PC-3 (cell line): Measurements from ENCODE around the gene ARHGAP26. TPM values are rescaled to one million over a fixed set of nuclear protein-coding genes. Genes with fewer than 3 reads are reported as not detected.

Experiments
- ATAC-seq: fragments of 200-7000 bp; cut with Tn5 transposase; 2 replicates; pipeline ENCODE4 v1.9.1; 2020; ENCODE audit warnings: mild to moderate bottlenecking, moderate library complexity
- BruUV-seq: library from RNA; stranded (reverse); fragments of 400-500 nt; replicated peaks from 2 replicates; lab custom pipeline; 2021; lab: Mats Ljungman, UMichigan
- CTCF ChIA-PET: fragments of 300-600 bp; sonication (Branson Sonifier 250); formaldehyde crosslinking; loops from one replicate; lab custom pipeline; 2022; ENCODE audit warnings: antibody characterized with exemption; lab: Charles Lee
- POLR2A ChIA-PET: fragments of 300-600 bp; sonication (Branson Sonifier 250); formaldehyde crosslinking; loops from one replicate; lab custom pipeline; 2022; ENCODE audit warnings: antibody characterized with exemption; ENCODE audit not compliant: unreplicated experiment; lab: Charles Lee
- DNase-seq: peaks from one replicate; pipeline ENCODE4 v3.0.0-alpha.2; 2015
- H2AFZ ChIP-seq: fragments of 300-600 bp; sonication (generic); 2 replicates; pipeline ENCODE4 v1.6.0; 2016; ENCODE audit warnings: antibody characterized with exemption, low read length
- H3F3A ChIP-seq: fragments of 300-600 bp; sonication (generic); one replicate; pipeline ENCODE4 v1.6.0; 2017; ENCODE audit warnings: antibody characterized with exemption, low read length, control low read depth, mild to moderate bottlenecking; ENCODE audit not compliant: unreplicated experiment
- H3K27ac ChIP-seq: fragments of 300-600 bp; sonication (generic); 2 replicates; pipeline ENCODE4 v1.5.1; 2016; ENCODE audit warnings: mild to moderate bottlenecking, low read length
- H3K27me3 ChIP-seq: fragments of 300-600 bp; sonication (generic); 2 replicates; pipeline ENCODE4 v1.6.1; 2016; ENCODE audit warnings: low read length, mixed read lengths
- H3K36me3 ChIP-seq: fragments of 300-600 bp; sonication (generic); 2 replicates; pipeline ENCODE4 v1.6.1; 2016; ENCODE audit warnings: low read depth, mixed run types, low read length, mixed read lengths
- H3K4me1 ChIP-seq: fragments of 300-600 bp; sonication (generic); 2 replicates; pipeline ENCODE4 v1.5.1; 2016; ENCODE audit warnings: low read length; ENCODE audit not compliant: insufficient read depth
- H3K4me2 ChIP-seq: fragments of 300-600 bp; sonication (generic); 2 replicates; pipeline ENCODE4 v1.6.0; 2016; ENCODE audit warnings: low read length
- H3K4me3 ChIP-seq: fragments of 300-600 bp; sonication (generic); 2 replicates; pipeline ENCODE4 v1.5.1; 2016; ENCODE audit warnings: mild to moderate bottlenecking, low read length, mixed read lengths
- H3K79me2 ChIP-seq: fragments of 300-600 bp; sonication (generic); 2 replicates; pipeline ENCODE4 v1.6.1; 2017; ENCODE audit warnings: low read length, mixed read lengths
- H3K9ac ChIP-seq: fragments of 300-600 bp; sonication (generic); 2 replicates; pipeline ENCODE4 v1.6.0; 2016; ENCODE audit warnings: mild to moderate bottlenecking, low read length
- H3K9me2 ChIP-seq: fragments of 300-600 bp; sonication (generic); replicated peaks from 2 replicates; pipeline ENCODE4 v1.6.1; 2016; ENCODE audit warnings: mixed run types, low read length, mixed read lengths
- H3K9me3 ChIP-seq: fragments of 300-600 bp; sonication (generic); 2 replicates; pipeline ENCODE4 v1.6.1; 2016; ENCODE audit warnings: low read length, mixed read lengths
- H4K20me1 ChIP-seq: fragments of 300-600 bp; sonication (generic); 2 replicates; pipeline ENCODE4 v1.6.1; 2016; ENCODE audit warnings: low read length, mixed read lengths
- CTCF ChIP-seq: fragments of 300-600 bp; sonication (generic); conservative IDR thresholded peaks from 2 replicates; pipeline ENCODE4 v1.5.1; 2017; ENCODE audit warnings: antibody characterized with exemption, low read depth, mild to moderate bottlenecking, low read length
- EZH2 ChIP-seq: fragments of 300-600 bp; sonication (generic); IDR thresholded peaks from one replicate; pipeline ENCODE4 v1.6.1; 2017; ENCODE audit warnings: antibody characterized with exemption, mild to moderate bottlenecking, low read length; ENCODE audit not compliant: unreplicated experiment
- EZH2phosphoT487 ChIP-seq: fragments of 300-600 bp; sonication (generic); IDR thresholded peaks from 2 replicates; pipeline ENCODE4 v1.6.1; 2018; ENCODE audit warnings: mild to moderate bottlenecking, antibody characterized with exemption, low read length, borderline replicate concordance
- intact Hi-C: fragments of 100-400 bp; cut with micrococcal nuclease; formaldehyde crosslinking; loops from 2 replicates; pipeline ENCODE4 v1.9.0; 2023
- total RNA-seq: library from RNA; depleted of rRNA; stranded (reverse); fragments of >200 nt; gene quantifications from 2 replicates; pipeline ENCODE4 v1.2.3, GENCODE V29; 2014

The ARHGAP26 gene
- total RNA-seq, 1 experiment from 2014 or later = 11.7 TPM

DNA sequence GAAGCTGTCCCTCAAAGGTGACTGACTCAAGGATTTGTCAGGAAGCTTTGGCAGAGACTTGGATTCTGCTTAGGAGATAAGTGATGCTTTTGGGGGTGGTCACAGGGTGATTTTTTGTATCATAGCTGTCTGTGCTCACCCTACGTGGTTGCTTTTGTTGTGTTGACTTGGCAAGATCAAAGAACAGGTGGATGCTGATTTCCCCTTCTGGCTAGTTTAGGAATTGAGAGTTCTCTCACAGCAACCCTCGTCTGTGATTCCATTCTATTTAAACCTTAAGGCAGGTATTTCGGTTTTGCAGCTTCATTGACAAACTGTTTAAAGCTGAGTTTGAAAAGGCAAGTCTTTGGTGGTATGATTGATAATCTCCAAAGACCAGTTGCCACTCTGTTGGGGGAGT is 27.2 kb downstream of the ARHGAP26 start:
- no peaks in the 10 kb centered on the region; the same call in 1 of the 2 replicates for H3K4me1 ChIP-seq
- H4K20me1 ChIP-seq = no peaks in the 10 kb centered on the region
- H3K27ac ChIP-seq = no peak overlapping the region
- DNase-seq = no peak
- no peaks in the 10 kb centered on the region for H3K9me2 ChIP-seq
- no peak overlapping the region for H3K4me2 ChIP-seq
- H3K36me3 ChIP-seq = no peaks in the 10 kb centered on the region
- no peak overlapping the region for H3K4me3 ChIP-seq
- no peaks in the 10 kb centered on the region for H3K27me3 ChIP-seq
- H3F3A ChIP-seq = no peaks in the 10 kb centered on the region
- H3K9ac ChIP-seq = no peak overlapping the region
- intact Hi-C loops = no loop called here
- CTCF ChIA-PET = no interaction called here
- BruUV-seq = no TSS peak
- H2AFZ ChIP-seq = no peak overlapping the region
- H3K79me2 ChIP-seq = peaks cover 23% of the 10 kb centered on the region; the same call in 1 of the 2 replicates
- no peak for TF ChIP-seq EZH2
- TF ChIP-seq EZH2phosphoT487 = no peak
- TF ChIP-seq CTCF = no peak
- no peaks in the 10 kb centered on the region for H3K9me3 ChIP-seq
- POLR2A ChIA-PET = no interaction called here
- no peak for ATAC-seq

DNA sequence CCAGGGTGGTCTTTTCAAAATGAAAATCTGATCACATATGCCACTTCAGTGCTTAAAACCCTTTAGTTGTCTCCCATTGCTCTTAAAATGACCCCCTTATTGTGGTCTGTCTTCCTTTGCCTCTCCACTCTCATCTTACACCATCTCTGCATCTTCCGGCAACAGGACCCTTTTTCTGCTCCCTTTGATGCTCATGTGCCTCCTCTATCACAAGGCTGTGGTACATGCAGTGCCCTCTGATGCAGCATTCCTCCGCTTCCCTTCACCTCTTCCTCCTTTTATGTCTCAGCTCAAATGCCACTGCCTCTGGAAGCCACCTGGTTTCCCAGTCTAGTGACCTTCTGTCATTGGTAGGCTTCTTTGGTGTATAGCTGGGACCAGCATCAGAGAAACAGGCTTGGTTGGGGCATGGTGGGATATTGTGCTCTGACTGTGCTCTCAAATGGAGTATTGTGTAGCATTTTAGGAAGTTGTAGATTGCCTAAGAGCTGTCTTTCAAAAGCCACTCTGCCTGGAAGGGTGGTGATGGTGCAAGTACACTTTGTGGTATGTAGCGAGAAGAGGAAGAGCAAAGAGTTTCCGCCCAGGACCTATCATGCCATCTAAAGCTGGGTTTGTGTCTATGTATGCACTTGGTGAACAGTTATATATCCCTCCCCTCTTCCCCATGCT is 28.1 kb downstream of the ARHGAP26 start:
- Histone ChIP-seq H3K4me2 (no peak overlapping the region), H3K9ac (no peak overlapping the region), H3K9me3 (no peaks in the 10 kb centered on the region), H2AFZ (no peak overlapping the region), H3K9me2 (no peaks in the 10 kb centered on the region), H3K4me1 (no peaks in the 10 kb centered on the region; the same call in 1 of the 2 replicates), H3K27ac (no peak overlapping the region), H3F3A (no peaks in the 10 kb centered on the region), H3K79me2 (peaks cover 23% of the 10 kb centered on the region), H3K27me3 (no peaks in the 10 kb centered on the region), H3K36me3 (no peaks in the 10 kb centered on the region), H4K20me1 (no peaks in the 10 kb centered on the region), H3K4me3 (no peak overlapping the region)
- ATAC-seq (no peak), DNase-seq (no peak)
- no TSS peak for BruUV-seq
- intact Hi-C loops = no loop called here
- POLR2A ChIA-PET = no interaction called here
- TF ChIP-seq EZH2 (no peak), EZH2phosphoT487 (no peak), CTCF (no peak)
- CTCF ChIA-PET = no interaction called here

DNA sequence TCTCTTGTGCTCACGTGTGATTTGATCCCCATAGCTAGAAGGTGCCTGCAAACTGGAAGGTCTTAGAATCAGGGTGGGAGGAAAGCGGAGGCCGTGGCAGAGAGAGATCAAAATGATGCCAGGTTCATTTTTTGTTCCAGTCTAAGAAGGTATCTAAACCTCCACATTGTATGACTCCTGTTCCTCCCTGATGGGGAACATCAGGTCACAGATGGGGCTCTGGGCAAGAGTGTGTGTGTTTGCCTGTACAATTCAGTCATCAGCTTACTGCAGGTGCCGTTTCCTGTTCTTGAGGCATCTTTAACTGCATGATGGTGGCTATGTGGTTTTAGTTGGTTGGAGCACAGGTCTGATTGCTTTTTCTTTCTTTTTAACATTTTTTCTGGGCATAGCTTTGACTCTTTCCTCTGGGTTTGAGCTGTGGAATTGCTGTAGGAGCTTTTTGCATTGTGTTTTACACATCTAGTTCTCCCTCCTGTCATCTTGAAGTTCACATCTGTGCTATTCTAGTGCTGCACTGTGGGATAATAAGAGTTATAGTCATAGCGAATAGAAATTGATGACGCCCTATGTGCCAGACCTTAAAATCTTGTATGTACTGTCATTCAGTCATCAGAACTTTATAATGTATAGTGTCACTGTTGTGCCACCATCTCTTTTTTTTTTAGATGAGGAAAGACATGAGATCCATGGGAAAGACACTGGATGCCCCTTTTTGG is 30.8 kb downstream of the ARHGAP26 start:
- no peaks in the 10 kb centered on the region for H3K9me3 ChIP-seq
- H4K20me1 ChIP-seq = no peaks in the 10 kb centered on the region
- ChIA-PET CTCF (no interaction called here), POLR2A (no interaction called here)
- no peaks in the 10 kb centered on the region for H3K36me3 ChIP-seq
- intact Hi-C loops = no loop called here
- no peak overlapping the region for H3K4me3 ChIP-seq
- no peak for TF ChIP-seq EZH2phosphoT487
- TF ChIP-seq CTCF = no peak
- no peak for TF ChIP-seq EZH2
- H3K9ac ChIP-seq = no peak overlapping the region
- no peak overlapping the region for H3K27ac ChIP-seq
- H3K9me2 ChIP-seq = no peaks in the 10 kb centered on the region
- H3K79me2 ChIP-seq = peaks cover 23% of the 10 kb centered on the region
- H3K4me1 ChIP-seq = no peaks in the 10 kb centered on the region; the same call in 1 of the 2 replicates
- DNase-seq = no peak
- ATAC-seq = no peak
- H3F3A ChIP-seq = no peaks in the 10 kb centered on the region
- no peaks in the 10 kb centered on the region for H3K27me3 ChIP-seq
- no peak overlapping the region for H2AFZ ChIP-seq
- H3K4me2 ChIP-seq = no peak overlapping the region
- BruUV-seq = no TSS peak
